SIG-M5 treated with dmso at 0.1 percent for 504 hours (cell line): Measurements from ENCODE around the gene PODXL2.

Experiments used
- DNase-seq: peaks from one replicate; lab custom pipeline; 2025; ENCODE audit not compliant: unreplicated experiment; lab: John Stamatoyannopoulos, UW

PODXL2 gene

DNA sequence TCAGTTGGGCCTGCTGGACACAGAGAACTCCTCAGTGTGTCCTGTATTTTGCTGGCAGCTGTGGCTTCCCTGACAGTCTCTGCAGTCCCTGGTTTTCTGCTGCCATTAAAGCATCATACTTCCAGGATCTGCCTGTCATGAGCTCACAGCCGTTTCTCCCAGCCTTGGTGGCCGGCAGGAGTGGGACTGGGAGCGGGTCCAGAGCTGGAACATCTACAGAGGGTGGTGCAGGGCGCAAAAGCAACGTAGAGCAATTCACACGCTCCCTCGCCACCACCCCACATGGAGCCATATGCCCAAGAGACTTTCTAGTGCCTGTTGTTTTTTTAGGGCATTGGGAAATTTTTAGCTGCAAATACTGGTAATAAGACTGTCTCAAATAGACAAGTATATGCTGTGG lies 77.3 kb downstream of the PODXL2 start:
- no peak for DNase-seq

GRCh38 chr3:127706785-127707351 lies 77.9 kb downstream of the PODXL2 start:
- no peak for DNase-seq

DNA sequence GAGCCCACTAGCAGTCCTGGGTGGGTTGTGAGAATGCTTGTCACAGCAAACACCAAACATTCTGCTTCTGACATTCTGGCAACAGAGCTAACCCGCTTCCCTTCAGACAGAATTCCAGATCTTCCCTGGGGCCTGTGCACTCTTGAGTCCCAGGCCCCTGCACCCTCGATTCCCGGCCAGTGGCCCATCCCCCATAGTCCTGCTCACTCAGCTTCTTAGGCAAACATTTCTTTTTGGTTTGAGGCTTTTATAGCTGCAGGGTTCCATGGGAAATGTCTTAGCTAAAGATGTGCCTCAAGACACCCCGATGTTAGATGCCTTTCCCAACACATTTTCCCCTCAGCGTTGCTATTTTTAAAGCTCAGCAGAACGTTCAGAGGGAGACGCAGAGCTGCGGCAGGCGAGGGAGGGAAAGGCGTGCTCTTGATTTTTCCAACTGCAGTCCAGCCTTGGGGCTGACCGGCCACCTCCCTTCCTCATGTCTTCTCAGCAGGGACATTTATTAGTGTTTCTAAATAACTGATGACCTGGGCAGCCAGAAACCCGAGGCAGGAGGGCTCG lies 78.9 kb downstream of the PODXL2 start:
- no peak for DNase-seq

DNA sequence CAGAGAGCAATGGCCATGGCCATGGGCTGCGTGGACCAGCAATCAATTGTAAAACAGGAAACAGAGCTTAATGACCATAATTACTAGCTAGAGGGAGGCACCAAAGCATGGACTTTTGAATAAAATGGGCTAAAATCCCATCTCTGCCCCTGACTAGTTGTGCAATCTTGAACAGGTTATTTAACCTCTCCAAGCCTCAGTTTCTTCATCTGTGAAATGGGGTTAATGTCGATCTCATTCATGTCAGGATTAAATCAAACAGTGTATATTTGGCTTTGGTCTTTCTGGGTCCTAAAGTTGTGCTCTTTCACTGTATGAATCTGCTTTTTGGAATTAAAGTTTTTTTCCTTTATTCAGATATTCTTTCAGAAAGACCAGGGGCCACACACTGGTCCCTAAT lies 79.9 kb downstream of the PODXL2 start:
- no peak for DNase-seq

- no peak for DNase-seq
Measured at GRCh38 chr3:127709320-127710060, 80.5 kb downstream of the PODXL2 start.

DNA sequence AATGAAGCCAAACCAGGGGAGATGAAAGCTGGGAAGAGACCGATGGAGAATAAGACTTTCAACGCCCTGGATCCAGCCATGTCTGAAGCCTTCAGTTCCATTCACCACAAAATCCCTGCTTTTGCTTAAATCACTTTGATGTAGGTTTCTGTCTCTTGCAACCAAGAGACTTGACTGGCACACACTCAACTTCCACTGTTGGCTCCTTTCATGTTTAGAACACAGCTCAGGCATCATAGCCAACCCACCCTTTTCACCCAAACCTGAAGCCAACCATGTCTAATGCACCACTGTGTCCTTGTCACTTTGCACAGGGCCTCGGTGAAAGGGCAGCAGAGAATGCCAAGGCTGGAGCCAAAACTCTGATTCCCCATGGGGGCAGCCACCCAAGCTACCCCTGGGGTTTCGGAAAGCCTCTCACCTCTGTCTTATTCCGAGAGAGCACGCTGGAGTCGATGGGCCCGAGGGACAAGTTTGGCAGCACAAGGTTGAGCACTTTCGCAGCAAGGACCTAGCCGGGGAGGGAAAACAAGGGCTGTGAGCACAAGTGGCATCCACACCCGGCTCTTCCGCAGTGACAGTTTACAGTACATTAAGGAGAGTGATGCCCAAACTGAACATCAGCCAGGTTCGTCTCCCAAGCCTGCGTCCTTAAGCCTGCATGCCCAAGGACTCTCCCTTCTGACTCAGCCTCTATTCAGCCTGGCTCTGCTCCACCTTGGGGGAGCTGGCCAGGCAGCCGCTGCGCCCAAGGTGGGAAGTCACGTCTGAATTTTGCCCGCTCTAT lies 81.4 kb downstream of the PODXL2 start:
- no peak for DNase-seq

DNA sequence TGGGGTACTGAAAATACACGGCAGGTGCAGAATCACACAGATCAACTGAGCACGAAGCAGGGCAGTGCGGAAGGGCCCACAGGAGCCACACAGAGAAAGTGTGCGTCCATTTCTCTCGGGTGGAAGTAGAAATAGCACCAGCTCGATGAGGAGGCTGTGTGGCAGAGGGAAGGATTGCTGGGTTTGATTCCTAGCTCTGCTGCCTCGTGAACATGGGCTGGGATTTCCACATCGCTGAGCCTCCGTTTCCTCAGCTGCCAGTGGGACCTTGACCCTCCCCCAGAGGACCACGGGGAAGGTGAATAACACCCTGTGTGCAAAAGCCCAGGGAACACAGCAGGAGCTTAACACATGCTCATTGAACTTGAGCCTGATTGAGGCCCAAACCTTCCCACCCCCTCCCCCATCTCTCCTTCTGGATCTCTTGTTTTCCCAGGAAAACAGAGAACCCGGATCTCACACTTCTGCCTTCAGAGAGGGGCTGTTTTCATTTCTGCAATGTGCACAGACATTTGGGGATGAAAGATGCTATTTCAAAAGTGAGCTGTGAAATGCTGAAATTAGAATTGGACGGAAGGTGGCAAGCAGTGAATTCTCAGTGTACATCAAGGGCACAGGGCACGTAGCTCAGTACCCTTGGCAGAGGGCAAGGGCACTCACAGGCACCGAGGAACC lies 82.2 kb downstream of the PODXL2 start:
- no peak for DNase-seq

DNA sequence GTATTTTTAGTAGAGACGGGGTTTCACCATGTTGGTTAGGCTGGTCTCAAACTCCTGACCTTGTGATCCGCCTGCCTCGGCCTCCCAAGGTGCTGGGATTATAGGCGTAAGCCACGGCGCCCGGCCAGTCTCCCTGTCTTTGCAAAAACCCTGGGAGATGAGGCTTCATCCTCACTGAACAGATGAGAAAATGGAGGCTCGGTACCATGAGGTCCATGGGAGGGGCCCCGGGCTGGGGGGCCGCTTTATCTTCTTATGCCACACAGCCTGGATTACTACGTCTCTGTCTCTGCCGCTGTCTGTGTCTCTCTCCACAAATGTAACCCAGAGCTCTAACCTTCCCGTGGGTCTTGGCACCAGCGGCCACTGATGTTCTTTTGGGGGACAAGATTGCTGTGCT lies 82.9 kb downstream of the PODXL2 start:
- DNase-seq: no peak

DNA sequence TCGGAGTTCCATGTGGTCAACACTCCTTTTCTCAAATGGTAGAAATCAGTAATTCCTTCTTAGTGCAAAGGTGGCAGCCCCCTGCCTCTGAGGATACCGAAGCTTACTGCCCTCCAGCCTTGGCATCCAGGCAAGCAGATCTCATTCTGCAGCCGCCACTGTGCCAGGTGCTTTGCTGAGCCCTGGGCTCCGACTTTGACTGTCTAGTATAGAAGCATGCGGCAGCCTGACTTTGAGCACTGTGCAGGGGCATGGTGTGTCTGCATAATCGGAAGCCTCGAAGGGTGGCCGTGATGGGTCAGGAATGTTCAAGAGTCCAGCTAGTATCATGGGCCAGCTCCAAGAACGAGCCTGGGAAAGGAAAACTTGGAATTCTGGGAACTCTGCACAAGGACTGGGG lies 83.5 kb downstream of the PODXL2 start:
- no peak for DNase-seq

DNA sequence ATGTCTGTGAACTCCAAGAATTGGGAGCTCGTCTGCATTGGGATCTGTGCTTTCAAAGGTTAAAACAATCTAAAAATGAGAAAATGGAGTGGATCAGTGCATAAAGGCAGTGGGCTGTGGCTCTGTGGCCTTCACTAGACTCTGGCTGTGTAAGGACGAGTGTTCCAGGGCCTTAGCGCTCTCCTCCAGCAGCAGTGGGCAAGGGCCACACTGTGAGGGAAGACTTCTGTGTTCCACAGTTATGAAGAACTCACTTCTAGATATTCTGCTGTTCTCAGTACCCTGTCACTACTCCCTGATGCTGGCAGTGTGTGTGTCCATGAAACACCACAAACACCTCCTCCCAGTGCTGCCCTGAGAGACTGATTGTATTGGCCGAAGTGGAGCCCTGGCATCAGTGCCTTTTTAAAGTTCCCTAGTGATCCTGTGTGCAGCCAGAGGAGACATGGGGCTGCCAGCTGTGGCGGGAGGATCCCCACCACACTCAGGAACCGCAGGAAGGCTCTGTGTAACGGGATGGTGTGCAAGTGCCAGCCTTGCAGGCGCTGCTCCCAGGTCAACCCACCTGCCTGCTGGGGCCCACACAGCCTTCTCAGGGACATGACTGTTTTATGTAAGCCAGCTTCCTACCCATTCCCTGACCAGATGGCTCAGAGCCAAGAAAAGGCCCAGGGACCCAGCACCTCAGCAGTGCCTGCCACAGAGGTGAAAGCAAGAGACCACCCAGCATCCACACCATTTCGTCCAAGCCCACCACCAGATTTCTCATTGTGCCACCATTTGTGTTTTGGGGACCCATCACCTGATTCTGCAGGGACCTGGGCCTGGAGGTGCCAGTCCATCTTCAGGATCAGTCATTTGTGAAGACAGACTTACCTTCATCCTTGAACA lies 84.1 kb downstream of the PODXL2 start:
- no peak for DNase-seq

DNA sequence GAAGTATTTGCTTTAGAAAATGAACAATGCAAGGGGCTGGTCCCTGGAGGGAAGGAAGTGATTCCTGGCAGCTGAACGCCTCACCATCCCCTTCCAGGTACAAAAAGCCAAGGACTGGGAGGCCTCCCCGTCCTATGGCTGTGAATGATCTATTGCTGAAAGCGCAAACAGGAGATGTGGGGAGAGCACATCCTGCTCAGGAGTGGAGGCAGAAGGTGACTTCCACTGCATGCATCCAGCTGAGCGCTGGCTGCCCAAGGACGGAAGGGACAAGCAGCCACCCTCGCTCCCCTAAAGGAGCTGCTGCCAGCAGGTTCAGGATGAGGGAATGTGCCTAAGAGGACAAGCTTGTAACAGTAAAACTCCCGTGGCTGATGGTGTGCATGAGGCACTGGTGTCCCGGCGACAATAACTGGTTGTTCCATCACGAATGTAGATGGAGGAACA lies 85.2 kb downstream of the PODXL2 start:
- DNase-seq: no peak

GRCh38 chr3:127714866-127715265 lies 85.9 kb downstream of the PODXL2 start:
- DNase-seq: no peak

DNA sequence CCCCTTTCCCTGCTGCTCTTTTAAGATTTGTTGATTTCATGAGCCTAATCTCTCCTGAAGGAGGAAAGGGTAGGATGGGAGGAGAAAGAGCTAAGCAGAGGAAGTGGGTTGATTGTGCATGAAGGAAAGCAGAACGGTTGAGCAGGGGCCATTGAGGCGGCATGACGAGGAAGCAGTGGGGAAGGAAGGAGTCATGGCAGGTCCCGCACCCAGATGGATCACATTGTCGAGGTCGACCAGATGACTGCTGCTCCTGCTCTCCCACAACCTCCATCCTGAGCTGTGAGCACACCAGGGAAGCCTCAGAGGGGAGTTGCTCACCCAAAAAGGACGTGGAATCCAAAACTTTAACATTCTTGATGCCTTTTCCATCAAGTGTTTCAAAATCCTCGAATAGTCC lies 86.5 kb downstream of the PODXL2 start:
- no peak for DNase-seq

GRCh38 chr3:127716384-127716783 lies 87.4 kb downstream of the PODXL2 start:
- DNase-seq: no peak

DNA sequence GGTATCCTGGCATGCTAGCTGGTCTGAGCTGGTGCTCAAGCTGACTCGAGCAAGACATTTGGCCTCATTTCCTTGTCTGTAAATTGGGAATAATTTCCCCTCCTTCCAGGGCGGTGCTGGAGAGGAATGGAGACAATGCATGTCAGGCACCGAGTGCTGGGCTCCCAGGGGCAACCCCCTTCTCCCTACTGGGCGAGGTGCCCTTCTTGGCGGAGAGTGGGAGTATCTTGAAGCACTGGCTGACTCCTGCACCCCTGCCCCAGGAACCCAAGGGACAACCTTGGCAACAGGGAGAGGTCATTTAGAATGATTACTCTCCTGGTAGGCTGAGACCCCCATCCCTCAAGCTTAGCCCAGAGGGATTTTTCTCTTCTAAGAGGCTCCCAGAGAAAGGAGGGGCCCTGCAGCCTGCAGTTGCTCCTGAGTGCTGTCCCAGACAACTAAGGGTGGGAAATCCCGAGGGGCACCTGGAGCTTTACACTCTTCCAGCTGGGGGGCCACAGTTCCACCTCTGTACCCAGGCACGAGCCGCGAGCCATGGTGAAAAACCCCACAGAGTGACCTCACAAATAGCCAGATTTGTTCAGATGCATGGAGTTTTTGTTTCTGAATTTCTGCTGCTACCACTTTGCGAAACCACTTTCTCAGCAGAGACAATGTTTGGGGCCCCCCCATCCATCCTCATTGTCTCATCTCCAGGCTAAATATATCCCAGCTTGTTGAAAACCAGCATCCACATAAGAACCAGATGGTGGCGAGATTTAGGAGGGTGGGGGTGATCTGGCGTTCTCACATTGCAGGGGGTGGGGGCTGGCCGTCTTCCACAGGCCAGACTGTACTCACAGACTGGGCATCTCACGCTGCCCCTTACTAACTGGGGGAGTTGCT lies 88.6 kb downstream of the PODXL2 start:
- no peak for DNase-seq

GRCh38 chr3:127718245-127718915 lies 89.4 kb downstream of the PODXL2 start:
- DNase-seq: no peak

DNA sequence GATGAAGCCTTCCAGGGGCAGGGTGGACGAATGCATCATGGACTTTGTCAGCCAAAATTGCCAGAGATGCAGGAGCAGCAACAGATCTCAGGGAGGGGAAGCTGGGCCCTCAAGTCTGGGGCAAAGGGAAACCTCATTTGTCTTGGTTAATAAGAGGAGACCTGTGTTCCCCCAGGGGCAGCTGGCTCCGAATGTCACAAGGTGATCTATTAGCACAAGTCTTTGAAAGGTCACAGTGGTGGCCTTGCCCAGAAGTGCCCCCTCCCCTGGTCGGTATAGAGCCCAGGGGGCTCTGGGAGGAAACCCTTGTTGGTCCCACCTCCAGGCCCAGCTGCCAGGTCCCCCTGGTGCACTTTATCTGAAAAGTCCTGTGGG lies 89.9 kb downstream of the PODXL2 start:
- DNase-seq: no peak

DNA sequence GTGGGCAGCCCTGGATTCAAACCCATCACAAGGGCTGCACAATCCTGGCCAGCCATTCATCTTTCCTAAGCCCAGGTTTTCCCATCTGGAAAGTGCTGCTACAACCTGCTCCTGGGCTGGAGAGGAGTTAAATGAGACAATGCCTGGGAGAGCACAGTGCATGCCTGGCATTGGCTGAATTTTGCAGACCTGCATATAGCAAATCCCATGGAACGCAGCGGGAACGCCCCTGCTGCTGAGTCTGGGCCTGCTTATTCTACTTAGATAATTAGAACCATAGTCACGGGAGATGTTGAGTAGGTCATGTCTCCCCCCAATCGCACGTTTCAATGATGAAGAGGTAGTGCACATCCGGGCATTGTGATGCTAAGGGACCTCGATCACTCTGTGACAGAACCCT lies 90.4 kb downstream of the PODXL2 start:
- DNase-seq: no peak
